Right atrium auricular region (tissue), 2 donors: ENCODE data around the gene VSIG10L. TPM values are rescaled to one million over a fixed set of nuclear protein-coding genes. Genes with fewer than 3 reads are reported as not detected.

Experiments used
- DNase-seq: peaks from one replicate; pipeline ENCODE4 v3.0.0-alpha.2; 2019; ENCODE audit warnings: low spot score
- H3K27ac ChIP-seq, 2 donors: fragments of 200-600 bp; sonication (generic); 1 replicate in 1 of 2; 2 replicates in 1 of 2; pipeline ENCODE4 v1.5.1; 2016 to 2019
- H3K27me3 ChIP-seq, 2 donors: fragments of 200-600 bp; sonication (generic); one replicate each; pipeline versions ENCODE4 v1.5.1 to v1.6.0; 2017 to 2019
- H3K36me3 ChIP-seq: fragments of 200-600 bp; sonication (generic); one replicate; pipeline ENCODE4 v1.5.1; 2016
- H3K4me1 ChIP-seq, 2 donors: fragments of 200-600 bp; sonication (generic); one replicate each; pipeline versions ENCODE4 v1.5.1 to v1.6.0; 2017 to 2019
- H3K4me3 ChIP-seq, 2 donors: fragments of 200-600 bp; sonication (generic); 1 replicate in 1 of 2; 2 replicates in 1 of 2; pipeline ENCODE4 v1.5.1; 2017 to 2019; ENCODE audit warnings: mild to moderate bottlenecking in 1 of 2, moderate library complexity in 1 of 2
- H3K9me3 ChIP-seq, 2 donors: fragments of 200-600 bp; sonication (generic); one replicate each; pipeline ENCODE4 v1.5.1; 2019
- CTCF ChIP-seq, 2 donors: fragments of 200-600 bp; sonication (generic); IDR thresholded peaks; one replicate each; pipeline ENCODE4 v1.5.1; 2019; ENCODE audit warnings: antibody characterized with exemption in 2 of 2
- total RNA-seq, 2 donors: library from RNA; depleted of rRNA; stranded (reverse); fragments of >200 nt; gene quantifications; one replicate each; pipeline ENCODE4 v1.1.0, GENCODE V29; 2016

Gene VSIG10L
- 1 to 10 TPM in 1 of 2 donors, under 1 TPM in 1; 0.79 to 1.1 TPM for total RNA-seq

GRCh38 chr19:51341976-51342580 is at the start of gene VSIG10L:
Gene VSIG10L (minus strand): TSS chr19:51342139. CDS start chr19:51342124, 15 bp downstream.
- H3K4me1 ChIP-seq: peaks cover 0 to 21% of the 10 kb centered on the region in 2 donors
- DNase-seq: no peak
- no peaks in the 10 kb centered on the region for H3K9me3 ChIP-seq
- H3K27ac ChIP-seq: no peak within 1 kb of the TSS
- H3K27me3 ChIP-seq: no peaks in the 10 kb centered on the region
- H3K4me3 ChIP-seq: no peak within 1 kb of the TSS
- peaks cover 7% of the 10 kb centered on the region for H3K36me3 ChIP-seq
- no peak for TF ChIP-seq CTCF (IDR thresholded peaks at IDR 0.05)

- TF ChIP-seq CTCF (IDR thresholded peaks at IDR 0.05): no peak
- DNase-seq: no peak
- H3K27ac ChIP-seq: no peak overlapping the region
Measured at GRCh38 chr19:51391073-51391611, 49.2 kb upstream of the VSIG10L start.

GRCh38 chr19:51389143-51389542 is 47.2 kb upstream of the VSIG10L start:
- H3K27ac ChIP-seq: no peak overlapping the region
- H3K36me3 ChIP-seq: no peaks in the 10 kb centered on the region
- peaks cover 0 to 4% of the 10 kb centered on the region in 2 donors for H3K4me1 ChIP-seq
- TF ChIP-seq CTCF (IDR thresholded peaks at IDR 0.05): no peak
- no peak overlapping the region for H3K4me3 ChIP-seq
- no peaks in the 10 kb centered on the region for H3K27me3 ChIP-seq
- no peaks in the 10 kb centered on the region for H3K9me3 ChIP-seq
- no peak for DNase-seq

More at GRCh38 chr19:51391073-51391611, 49.2 kb upstream of the VSIG10L start:
- Histone ChIP-seq H3K9me3 (no peaks in the 10 kb centered on the region), H3K27me3 (no peaks in the 10 kb centered on the region), H3K4me1 (peaks cover 0 to 11% of the 10 kb centered on the region in 2 donors), H3K36me3 (no peaks in the 10 kb centered on the region), H3K4me3 (no peak overlapping the region)

GRCh38 chr19:51387924-51388389 is 46.0 kb upstream of the VSIG10L start, which contains the start of gene LIM2:
Gene LIM2 (minus strand): TSS chr19:51387974. CDS start chr19:51387443, 531 bp downstream.
- H3K36me3 ChIP-seq: no peaks in the 10 kb centered on the region
- H3K4me3 ChIP-seq: no peak within 1 kb of the TSS
- no peaks in the 10 kb centered on the region for H3K27me3 ChIP-seq
- DNase-seq: no peak
- H3K4me1 ChIP-seq: no peaks in the 10 kb centered on the region
- H3K9me3 ChIP-seq: no peaks in the 10 kb centered on the region
- no peak within 1 kb of the TSS for H3K27ac ChIP-seq
- TF ChIP-seq CTCF (IDR thresholded peaks at IDR 0.05): no peak

- Histone ChIP-seq H3K27ac (no peak overlapping the region), H3K9me3 (no peaks in the 10 kb centered on the region), H3K27me3 (no peaks in the 10 kb centered on the region), H3K4me1 (no peaks in the 10 kb centered on the region), H3K36me3 (no peaks in the 10 kb centered on the region), H3K4me3 (no peak overlapping the region)
- DNase-seq: no peak
- TF ChIP-seq CTCF (IDR thresholded peaks at IDR 0.05): no peak
Measured at GRCh38 chr19:51386882-51387520, 45.1 kb upstream of the VSIG10L start.
